BLaER1 treated with 17β-estradiol and CSF1 and Interleukin-3, amounts not matched to agents 10 nM and 100 nM (cell line): ENCODE data around the gene KCNJ12.
A peak's percentile ranks its signal among the peaks of the same experiment; 100 is the strongest.

Experiments
- H3K27ac ChIP-seq, 11 experiments: shearing (Covaris generic); formaldehyde crosslinking; 2 replicates each; pipeline ENCODE4 v1.8.1; 2022
- H3K27me3 ChIP-seq, 11 experiments: shearing (Covaris generic); formaldehyde crosslinking; 2 replicates each; pipeline ENCODE4 v1.8.1; 2022
- H3K36me3 ChIP-seq, 11 experiments: shearing (Covaris generic); formaldehyde crosslinking; 2 replicates each; pipeline ENCODE4 v1.8.1; 2022
- H3K4me1 ChIP-seq, 10 experiments: shearing (Covaris generic); formaldehyde crosslinking; 2 replicates each; pipeline ENCODE4 v1.8.1; 2022
- H3K4me2 ChIP-seq, 11 experiments: shearing (Covaris generic); formaldehyde crosslinking; 2 replicates each; pipeline ENCODE4 v1.8.1; 2022
- H3K4me3 ChIP-seq, 10 experiments: shearing (Covaris generic); formaldehyde crosslinking; 2 replicates each; pipeline ENCODE4 v1.8.1; 2022
- H3K9ac ChIP-seq, 11 experiments: shearing (Covaris generic); formaldehyde crosslinking; 2 replicates each; pipeline ENCODE4 v1.8.1; 2022
- H3K9me3 ChIP-seq, 11 experiments: shearing (Covaris generic); formaldehyde crosslinking; replicated peaks in 1 of 11; 2 replicates each; pipeline ENCODE4 v1.8.1; 2022
- H4K20me1 ChIP-seq, 11 experiments: shearing (Covaris generic); formaldehyde crosslinking; 2 replicates each; pipeline ENCODE4 v1.8.1; 2022
- Cebpa-rat ChIP-seq, 11 experiments: shearing (Covaris generic); IDR thresholded peaks; 2 replicates each; pipeline ENCODE4 v1.8.1; 2022

KCNJ12 gene

DNA sequence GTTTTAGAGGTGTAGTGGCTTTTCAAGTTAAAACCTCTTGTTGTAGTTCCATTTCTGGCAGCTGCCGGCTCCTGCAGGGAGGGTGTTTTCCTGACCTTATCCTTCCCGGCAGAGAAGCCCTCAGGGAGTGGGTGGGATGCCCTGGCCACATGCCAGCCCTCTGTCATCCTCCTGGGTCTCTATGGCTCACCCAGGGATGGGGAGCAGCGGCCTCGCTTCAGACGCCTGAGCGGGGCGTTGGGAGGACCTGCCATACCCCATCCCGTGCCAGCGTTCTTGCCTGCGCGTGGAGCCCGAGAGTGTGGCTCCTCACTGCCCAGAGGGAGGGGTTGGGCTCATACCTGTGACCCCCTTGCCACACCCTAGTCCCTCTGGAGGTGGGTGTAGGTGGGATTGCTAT is 11.9 kb downstream of the KCNJ12 start:
- Histone ChIP-seq H3K9me3 (no peaks in the 10 kb centered on the region), H3K9ac (peak overlapping the region in 4 of 11 experiments; percentile 50 to 64 (median 60); a peak in 5 of 22 replicates), H3K4me2 (peak overlapping the region; percentile 1 to 90 (median 81); a peak in 19 of 22 replicates), H4K20me1 (peaks cover 0 to 100% (median 37%) of the 10 kb centered on the region in 11 experiments; a peak in 16 of 22 replicates), H3K27me3 (no peaks in the 10 kb centered on the region), H3K27ac (peak overlapping the region in 5 of 11 experiments; percentile 38 to 70 (median 56); a peak in 7 of 22 replicates), H3K36me3 (peaks cover 0 to 49% (median 0%) of the 10 kb centered on the region in 11 experiments; a peak in 8 of 22 replicates), H3K4me3 (no peak overlapping the region), H3K4me1 (peaks cover 16 to 97% (median 94%) of the 10 kb centered on the region in 10 experiments)
- no peak for TF ChIP-seq Cebpa-rat (IDR thresholded peaks at IDR 0.05)

GRCh38 chr17:21388944-21389343 is 12.8 kb downstream of the KCNJ12 start:
- Histone ChIP-seq H3K4me3 (no peak overlapping the region), H4K20me1 (peaks cover 0 to 100% (median 35%) of the 10 kb centered on the region in 11 experiments; a peak in 15 of 22 replicates), H3K27me3 (no peaks in the 10 kb centered on the region), H3K36me3 (peaks cover 0 to 53% (median 0%) of the 10 kb centered on the region in 11 experiments; a peak in 9 of 22 replicates), H3K9me3 (no peaks in the 10 kb centered on the region), H3K9ac (peak overlapping the region in 5 of 11 experiments; percentile 1 to 64 (median 58); a peak in 9 of 22 replicates), H3K27ac (peak overlapping the region in 6 of 11 experiments; percentile 0 to 70 (median 56); a peak in 11 of 22 replicates), H3K4me2 (peak overlapping the region; percentile 26 to 90 (median 81); a peak in 19 of 22 replicates), H3K4me1 (peaks cover 16 to 97% (median 93%) of the 10 kb centered on the region in 10 experiments)
- TF ChIP-seq Cebpa-rat (IDR thresholded peaks at IDR 0.05), result no peak

- peak overlapping the region in 6 of 11 experiments; percentile 0 to 70 (median 56); a peak in 12 of 22 replicates for H3K27ac ChIP-seq
- H3K4me3 ChIP-seq, result no peak overlapping the region; a peak in 1 of 20 replicates
- peaks cover 0 to 100% (median 30%) of the 10 kb centered on the region in 11 experiments; a peak in 15 of 22 replicates for H4K20me1 ChIP-seq
- peaks cover 16 to 93% (median 88%) of the 10 kb centered on the region in 10 experiments for H3K4me1 ChIP-seq
- peak overlapping the region; percentile 26 to 90 (median 81); a peak in 20 of 22 replicates for H3K4me2 ChIP-seq
- no peaks in the 10 kb centered on the region for H3K9me3 ChIP-seq
- H3K36me3 ChIP-seq, result peaks cover 0 to 58% (median 0%) of the 10 kb centered on the region in 11 experiments; a peak in 9 of 22 replicates
- no peaks in the 10 kb centered on the region for H3K27me3 ChIP-seq
- peak overlapping the region in 5 of 11 experiments; percentile 1 to 64 (median 58); a peak in 9 of 22 replicates for H3K9ac ChIP-seq
- TF ChIP-seq Cebpa-rat (IDR thresholded peaks at IDR 0.05), result no peak
Measured at GRCh38 chr17:21389394-21389793, 13.2 kb downstream of the KCNJ12 start.

- Histone ChIP-seq H4K20me1 (peaks cover 0 to 100% (median 30%) of the 10 kb centered on the region in 11 experiments; a peak in 15 of 22 replicates), H3K4me1 (peaks cover 16 to 87% (median 84%) of the 10 kb centered on the region in 10 experiments), H3K27me3 (no peaks in the 10 kb centered on the region), H3K9ac (peak overlapping the region in 2 of 11 experiments; percentile 50 to 58; a peak in 3 of 22 replicates), H3K36me3 (peaks cover 0 to 62% (median 0%) of the 10 kb centered on the region in 11 experiments; a peak in 9 of 22 replicates), H3K4me3 (no peak overlapping the region), H3K9me3 (no peaks in the 10 kb centered on the region), H3K4me2 (peak overlapping the region in 9 of 11 experiments; percentile 51 to 90 (median 81); a peak in 17 of 22 replicates), H3K27ac (peak overlapping the region in 3 of 11 experiments; percentile 56 to 70 (median 57); a peak in 3 of 22 replicates)
- TF ChIP-seq Cebpa-rat (IDR thresholded peaks at IDR 0.05), result no peak
Measured at GRCh38 chr17:21390294-21390693, 14.1 kb downstream of the KCNJ12 start.

DNA sequence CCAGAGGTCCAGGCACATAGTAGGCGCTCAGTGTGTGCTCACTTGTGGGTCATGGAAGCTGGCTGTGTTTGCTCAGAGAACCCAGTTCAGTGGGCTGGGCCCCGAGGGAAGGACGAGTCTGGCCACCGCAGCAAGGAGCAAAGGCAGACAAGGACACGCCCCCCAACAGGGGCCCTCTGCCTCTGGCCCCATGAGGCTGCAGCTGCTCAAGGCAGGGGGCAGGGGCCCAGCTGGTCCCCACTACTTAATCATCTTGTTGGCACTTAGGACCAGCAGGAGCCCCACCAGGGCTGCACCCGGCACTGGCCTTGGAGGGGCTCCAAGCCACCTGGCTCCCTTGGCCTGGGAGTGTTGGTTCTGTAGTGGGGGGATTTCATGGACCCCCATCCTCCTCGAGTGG is 16.1 kb downstream of the KCNJ12 start:
- Histone ChIP-seq H3K27ac (peak overlapping the region in 5 of 11 experiments; percentile 1 to 45 (median 11); a peak in 3 of 22 replicates), H3K9me3 (no peaks in the 10 kb centered on the region), H3K4me2 (peak overlapping the region; percentile 28 to 90 (median 81); a peak in 21 of 22 replicates), H3K36me3 (peaks cover 0 to 57% (median 0%) of the 10 kb centered on the region in 11 experiments; a peak in 10 of 22 replicates), H4K20me1 (peaks cover 0 to 100% (median 34%) of the 10 kb centered on the region in 11 experiments; a peak in 16 of 22 replicates), H3K4me3 (no peak overlapping the region), H3K4me1 (peaks cover 16 to 85% (median 79%) of the 10 kb centered on the region in 10 experiments), H3K27me3 (no peaks in the 10 kb centered on the region), H3K9ac (peak overlapping the region in 3 of 11 experiments; percentile 27 to 48 (median 47); a peak in 3 of 22 replicates)
- no peak for TF ChIP-seq Cebpa-rat (IDR thresholded peaks at IDR 0.05)

GRCh38 chr17:21394265-21394664 is 18.1 kb downstream of the KCNJ12 start:
- no peak overlapping the region for H3K4me3 ChIP-seq
- H3K4me1 ChIP-seq, result peaks cover 16 to 81% (median 66%) of the 10 kb centered on the region in 10 experiments
- H3K27ac ChIP-seq, result no peak overlapping the region
- peaks cover 0 to 69% (median 0%) of the 10 kb centered on the region in 11 experiments; a peak in 12 of 22 replicates for H3K36me3 ChIP-seq
- no peak overlapping the region for H3K4me2 ChIP-seq
- H4K20me1 ChIP-seq, result peaks cover 0 to 100% (median 40%) of the 10 kb centered on the region in 11 experiments; a peak in 16 of 22 replicates
- H3K27me3 ChIP-seq, result no peaks in the 10 kb centered on the region
- H3K9ac ChIP-seq, result no peak overlapping the region; a peak in 1 of 22 replicates
- no peaks in the 10 kb centered on the region for H3K9me3 ChIP-seq
- no peak for TF ChIP-seq Cebpa-rat (IDR thresholded peaks at IDR 0.05)

DNA sequence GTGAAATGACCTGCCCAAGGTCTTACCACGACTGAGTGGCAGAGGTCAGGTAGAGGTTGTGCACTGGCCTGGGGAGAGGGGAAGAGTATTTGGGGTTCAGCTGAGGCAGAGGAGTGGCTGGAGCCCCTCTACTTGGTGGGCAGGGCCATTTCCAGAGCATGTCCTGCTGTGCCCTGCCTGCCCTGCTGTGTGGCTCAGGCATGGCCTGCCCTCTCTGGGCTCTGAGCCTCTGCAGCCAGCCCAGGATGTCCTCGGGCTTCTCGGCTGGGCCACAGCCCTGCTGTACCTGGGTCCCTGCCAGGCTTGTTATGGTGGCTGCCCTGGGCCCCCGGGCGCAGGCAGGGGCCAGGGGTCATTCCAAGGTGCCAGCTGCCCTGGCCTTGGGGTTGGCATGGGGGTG is 19.6 kb downstream of the KCNJ12 start:
- Histone ChIP-seq H3K4me3 (no peak overlapping the region), H3K9ac (peak overlapping the region in 1 of 11 experiments; percentile 35; a peak in 2 of 22 replicates), H3K36me3 (peaks cover 0 to 74% (median 0%) of the 10 kb centered on the region in 11 experiments; a peak in 12 of 22 replicates), H3K4me1 (peaks cover 15 to 76% (median 53%) of the 10 kb centered on the region in 10 experiments), H3K27me3 (no peaks in the 10 kb centered on the region), H3K4me2 (no peak overlapping the region), H4K20me1 (peaks cover 0 to 100% (median 38%) of the 10 kb centered on the region in 11 experiments; a peak in 16 of 22 replicates), H3K27ac (peak overlapping the region in 5 of 11 experiments; percentile 7 to 34 (median 25); a peak in 6 of 22 replicates), H3K9me3 (no peaks in the 10 kb centered on the region)
- TF ChIP-seq Cebpa-rat (IDR thresholded peaks at IDR 0.05), result no peak

DNA sequence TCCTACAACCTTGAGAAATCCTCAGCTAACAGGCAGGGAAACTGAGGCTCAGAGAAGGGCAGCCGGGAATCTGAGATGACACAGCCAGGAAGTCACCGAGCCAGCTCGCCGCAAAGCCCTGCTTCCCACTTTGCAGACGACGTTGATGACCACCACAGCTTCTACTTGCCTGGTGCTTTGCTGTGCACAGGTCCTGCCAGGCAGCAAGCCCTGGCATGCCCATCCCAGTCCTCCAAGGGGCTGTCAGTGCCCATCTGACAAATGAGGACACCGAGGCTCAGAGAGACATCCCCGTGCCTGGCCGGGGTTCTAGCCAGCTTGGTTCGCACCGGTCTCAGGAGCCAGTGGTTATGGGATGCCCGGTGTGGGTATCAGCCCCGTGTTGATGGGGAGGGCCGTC is 20.1 kb downstream of the KCNJ12 start:
- Histone ChIP-seq H3K36me3 (peaks cover 0 to 69% (median 0%) of the 10 kb centered on the region in 11 experiments; a peak in 12 of 22 replicates), H3K4me1 (peaks cover 10 to 76% (median 53%) of the 10 kb centered on the region in 10 experiments)

More for the DNA sequence above, 20.1 kb downstream of the KCNJ12 start:
- peaks cover 0 to 100% (median 34%) of the 10 kb centered on the region in 11 experiments; a peak in 16 of 22 replicates for H4K20me1 ChIP-seq
- peak overlapping the region in 2 of 11 experiments; percentile 33 to 35; a peak in 3 of 22 replicates for H3K9ac ChIP-seq
- no peaks in the 10 kb centered on the region for H3K27me3 ChIP-seq
- no peak overlapping the region for H3K4me3 ChIP-seq
- H3K4me2 ChIP-seq, result 0 out of 22 replicates have a peak overlapping the region, but pooled peaks of 1 of the 11 experiments have one; percentile 4
- peak overlapping the region in 5 of 11 experiments; percentile 7 to 34 (median 25); a peak in 6 of 22 replicates for H3K27ac ChIP-seq
- no peaks in the 10 kb centered on the region for H3K9me3 ChIP-seq
- no peak for TF ChIP-seq Cebpa-rat (IDR thresholded peaks at IDR 0.05)
